Sigmoid colon (tissue), 7 donors: ENCODE results near the gene ASH1L. TPM values are rescaled to one million over a fixed set of nuclear protein-coding genes. Genes with fewer than 3 reads are reported as not detected.

Experiments used
- DNase-seq: peaks from one replicate; pipeline ENCODE4 v3.0.0-alpha.2; 2019
- H3K27ac ChIP-seq, 4 donors: fragments of 200-600 bp; sonication (generic); one replicate each; pipeline ENCODE4 v1.5.1; 2016 to 2019; ENCODE audit warnings: mild to moderate bottlenecking in 1 of 4
- H3K27me3 ChIP-seq, 3 donors: fragments of 200-600 bp; sonication (generic); one replicate each; pipeline ENCODE4 v1.5.1; 2019; ENCODE audit warnings: mild to moderate bottlenecking in 1 of 3
- H3K36me3 ChIP-seq, 4 donors: fragments of 200-600 bp; sonication (generic); one replicate each; pipeline ENCODE4 v1.5.1; 2016 to 2019
- H3K4me1 ChIP-seq, 4 donors: fragments of 200-600 bp; sonication (generic); one replicate each; pipeline ENCODE4 v1.5.1; 2017 to 2019
- H3K4me3 ChIP-seq, 4 donors: fragments of 200-600 bp; sonication (generic); one replicate each; pipeline ENCODE4 v1.5.1; 2017 to 2019; ENCODE audit warnings: mild to moderate bottlenecking in 2 of 4, moderate library complexity in 1 of 4
- H3K9me3 ChIP-seq, 4 donors: fragments of 200-600 bp in 3 of 4; sonication (generic) in 3 of 4; one replicate each; pipeline versions ENCODE4 v1.5.1 to v1.6.1; 2013 to 2019
- EP300 ChIP-seq, 4 donors: sonication (generic); formaldehyde crosslinking; IDR thresholded peaks; one replicate each; pipeline ENCODE4 v1.6.1; 2017; ENCODE audit warnings: antibody characterized with exemption in 4 of 4
- POLR2A ChIP-seq, 2 donors: fragments of 450-650 bp; IDR thresholded peaks; one replicate each; pipeline ENCODE4 v1.6.1; 2016; ENCODE audit warnings: antibody characterized with exemption in 2 of 2, mild to moderate bottlenecking in 2 of 2, moderate library complexity in 2 of 2
- POLR2AphosphoS5 ChIP-seq, 4 donors: sonication (generic); formaldehyde crosslinking; IDR thresholded peaks; one replicate each; pipeline ENCODE4 v1.6.1; 2017; ENCODE audit warnings: antibody characterized with exemption in 4 of 4
- WGBS, 2 donors: extraction: QIAGEN DNeasy Blood & Tissue Kit; methylation state at CpG; one replicate each; pipeline ENCODE4 v1.1.7; 2013; 5-methylcytosine and 5-hydroxymethylcytosine counted together
- intact Hi-C: fragments of 100-400 bp; cut with DNase I; formaldehyde crosslinking; loops from one replicate; pipeline ENCODE4 v1.15.1; 2023
- polyA plus RNA-seq, 3 donors: library from polyadenylated mRNA; stranded (reverse); fragments of 200-250 nt; gene quantifications; one replicate each; pipeline ENCODE4 v1.2.3, GENCODE V29; 2013
- total RNA-seq, 4 donors: library from RNA; depleted of rRNA; stranded (reverse); fragments of >200 nt; gene quantifications; one replicate each; pipeline ENCODE4 v1.1.0, GENCODE V29; 2016
- TF ChIP-seq, protein P1 (sequence below), 4 experiments: fragments of 450-650 bp in 3 of 4; fragments of 200-600 bp in 1 of 4; IDR thresholded peaks; one replicate each; pipeline ENCODE4 v1.5.1; 2016 to 2019; ENCODE audit warnings: antibody characterized with exemption in 4 of 4, mild to moderate bottlenecking in 3 of 4, moderate library complexity in 2 of 4
- donor health status: healthy with polysubstance abuse.
- donor health status: Bipolar disorder and iron deficiency.
- donor health status: healthy.

The ASH1L gene
- total and polyA plus RNA-seq, 7 donors: 4.2 to 70.6 (median 62.4) TPM

DNA sequence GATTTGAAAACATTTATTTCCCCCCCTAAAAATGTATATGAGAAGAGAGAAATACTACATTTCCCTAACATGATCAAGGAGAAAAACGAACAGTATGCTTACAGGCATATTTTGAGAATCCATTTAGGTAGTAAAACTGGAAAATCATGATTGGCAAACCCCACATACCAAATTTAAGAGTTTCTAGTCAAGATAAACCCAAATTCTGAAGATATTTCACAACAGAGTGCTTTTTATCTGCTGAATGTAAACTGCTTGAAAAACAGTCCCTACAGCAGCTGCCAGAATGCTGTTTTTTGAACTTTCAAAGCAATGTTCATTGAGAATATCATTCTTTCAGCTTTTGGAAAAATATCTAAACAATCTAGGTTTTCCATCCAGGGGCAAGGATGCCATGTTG lies 31.0 kb downstream of the ASH1L start:
- H3K4me1 ChIP-seq: peaks cover 0 to 35% (median 16%) of the 10 kb centered on the region in 4 donors
- intact Hi-C loops: no loop called here

DNA sequence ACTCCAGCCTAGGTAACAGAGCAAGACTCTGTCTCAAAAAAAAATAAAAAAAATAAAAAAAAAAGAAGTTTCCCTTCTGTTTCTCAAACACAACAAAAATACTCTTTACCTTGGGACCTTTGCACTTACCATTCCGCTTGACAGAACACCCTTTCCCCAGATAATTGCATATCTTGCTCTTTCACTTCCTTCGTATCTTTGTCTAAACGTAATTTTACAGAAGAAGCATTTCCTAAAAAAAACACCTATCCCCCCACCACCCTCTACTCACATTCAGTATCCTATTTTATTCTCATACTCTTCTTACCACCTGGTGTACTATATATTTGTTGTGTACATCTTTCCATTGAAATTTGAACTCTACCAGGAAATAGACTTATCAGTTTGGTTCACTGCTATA lies 32.7 kb downstream of the ASH1L start:
- no peak for DNase-seq
- H3K4me1 ChIP-seq: peaks cover 0 to 31% (median 14%) of the 10 kb centered on the region in 4 donors
- intact Hi-C loops: no loop called here
- H3K36me3 ChIP-seq: no peaks in the 10 kb centered on the region
- H3K27ac ChIP-seq: no peak overlapping the region
- TF ChIP-seq EP300 (IDR thresholded peaks at IDR 0.05): no peak
- no peak for TF ChIP-seq POLR2AphosphoS5 (IDR thresholded peaks at IDR 0.05)
- no peaks in the 10 kb centered on the region for H3K27me3 ChIP-seq
- H3K9me3 ChIP-seq: no peaks in the 10 kb centered on the region
- 64 to 88% methylated on average over 3 of the region's 3 CpGs for WGBS, 2 donors
- no peak overlapping the region for H3K4me3 ChIP-seq

More for the DNA sequence above, 31.0 kb downstream of the ASH1L start:
- Histone ChIP-seq H3K27ac (no peak overlapping the region), H3K36me3 (no peaks in the 10 kb centered on the region), H3K4me3 (no peak overlapping the region), H3K27me3 (no peaks in the 10 kb centered on the region), H3K9me3 (no peaks in the 10 kb centered on the region)
- DNase-seq: no peak
- WGBS, 2 donors: 55 to 69% methylated on average over 1 of the region's 1 CpG
- TF ChIP-seq, protein P1, sequence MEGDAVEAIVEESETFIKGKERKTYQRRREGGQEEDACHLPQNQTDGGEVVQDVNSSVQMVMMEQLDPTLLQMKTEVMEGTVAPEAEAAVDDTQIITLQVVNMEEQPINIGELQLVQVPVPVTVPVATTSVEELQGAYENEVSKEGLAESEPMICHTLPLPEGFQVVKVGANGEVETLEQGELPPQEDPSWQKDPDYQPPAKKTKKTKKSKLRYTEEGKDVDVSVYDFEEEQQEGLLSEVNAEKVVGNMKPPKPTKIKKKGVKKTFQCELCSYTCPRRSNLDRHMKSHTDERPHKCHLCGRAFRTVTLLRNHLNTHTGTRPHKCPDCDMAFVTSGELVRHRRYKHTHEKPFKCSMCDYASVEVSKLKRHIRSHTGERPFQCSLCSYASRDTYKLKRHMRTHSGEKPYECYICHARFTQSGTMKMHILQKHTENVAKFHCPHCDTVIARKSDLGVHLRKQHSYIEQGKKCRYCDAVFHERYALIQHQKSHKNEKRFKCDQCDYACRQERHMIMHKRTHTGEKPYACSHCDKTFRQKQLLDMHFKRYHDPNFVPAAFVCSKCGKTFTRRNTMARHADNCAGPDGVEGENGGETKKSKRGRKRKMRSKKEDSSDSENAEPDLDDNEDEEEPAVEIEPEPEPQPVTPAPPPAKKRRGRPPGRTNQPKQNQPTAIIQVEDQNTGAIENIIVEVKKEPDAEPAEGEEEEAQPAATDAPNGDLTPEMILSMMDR (IDR thresholded peaks at IDR 0.05): no peak
- no peak for TF ChIP-seq POLR2AphosphoS5 (IDR thresholded peaks at IDR 0.05)

DNA sequence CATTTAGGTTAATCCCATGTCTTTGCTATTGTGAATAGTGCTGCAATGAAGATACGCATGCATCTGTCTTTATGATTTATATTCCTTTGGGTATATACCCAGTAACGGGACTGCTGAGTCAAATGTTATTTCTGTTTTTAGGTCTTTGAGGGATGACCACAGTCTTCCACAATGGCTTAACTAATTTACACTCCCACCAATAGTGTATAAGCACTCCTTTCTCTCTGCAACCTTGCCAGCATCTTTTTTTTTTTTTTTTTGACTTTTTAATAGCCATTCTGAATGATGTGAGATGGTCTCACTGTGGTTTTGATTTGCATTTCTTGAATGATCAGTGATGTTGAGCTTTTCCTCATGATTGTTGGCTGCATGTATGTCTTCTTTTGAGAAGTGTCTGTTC lies 33.5 kb downstream of the ASH1L start:
- H3K4me1 ChIP-seq: peaks cover 0 to 31% (median 14%) of the 10 kb centered on the region in 4 donors
- H3K4me3 ChIP-seq: no peak overlapping the region
- TF ChIP-seq POLR2AphosphoS5 (IDR thresholded peaks at IDR 0.05) (no peak), EP300 (IDR thresholded peaks at IDR 0.05) (no peak)
- WGBS, 2 donors: 69 to 87% methylated on average over 2 of the region's 2 CpGs
- no peaks in the 10 kb centered on the region for H3K36me3 ChIP-seq
- H3K27ac ChIP-seq: no peak overlapping the region
- H3K27me3 ChIP-seq: no peaks in the 10 kb centered on the region
- DNase-seq: no peak
- no peaks in the 10 kb centered on the region for H3K9me3 ChIP-seq
- intact Hi-C loops: no loop called here

DNA sequence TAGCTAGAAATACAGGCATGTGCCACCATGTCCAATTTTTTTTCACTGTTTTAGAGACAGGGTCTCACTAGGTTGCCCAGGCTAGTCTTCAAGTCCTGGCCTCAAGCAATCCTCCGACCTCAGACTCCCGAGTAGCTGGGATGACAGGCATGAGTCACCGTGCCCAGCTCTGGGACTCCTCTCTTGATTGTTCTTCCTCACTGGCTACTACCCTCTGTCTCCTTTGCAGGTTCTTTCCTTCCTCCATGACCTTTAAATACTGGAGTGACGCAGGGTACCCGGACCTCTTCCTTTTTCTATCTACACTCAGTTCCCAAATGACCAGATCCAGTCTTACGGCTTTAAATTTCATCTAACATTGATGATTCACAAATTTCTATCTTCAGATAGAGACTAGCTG lies 34.9 kb downstream of the ASH1L start:
- Histone ChIP-seq H3K4me1 (peaks cover 0 to 31% (median 18%) of the 10 kb centered on the region in 4 donors), H3K4me3 (no peak overlapping the region), H3K27ac (no peak overlapping the region), H3K9me3 (no peaks in the 10 kb centered on the region), H3K27me3 (no peaks in the 10 kb centered on the region), H3K36me3 (no peaks in the 10 kb centered on the region)
- WGBS, 2 donors: 89% methylated on average over 6 of the region's 6 CpGs
- TF ChIP-seq POLR2A (IDR thresholded peaks at IDR 0.05) (no peak), POLR2AphosphoS5 (IDR thresholded peaks at IDR 0.05) (no peak), EP300 (IDR thresholded peaks at IDR 0.05) (no peak)
- TF ChIP-seq, protein P1 (IDR thresholded peaks at IDR 0.05): no peak
- intact Hi-C loops: no loop called here
- no peak for DNase-seq

DNA sequence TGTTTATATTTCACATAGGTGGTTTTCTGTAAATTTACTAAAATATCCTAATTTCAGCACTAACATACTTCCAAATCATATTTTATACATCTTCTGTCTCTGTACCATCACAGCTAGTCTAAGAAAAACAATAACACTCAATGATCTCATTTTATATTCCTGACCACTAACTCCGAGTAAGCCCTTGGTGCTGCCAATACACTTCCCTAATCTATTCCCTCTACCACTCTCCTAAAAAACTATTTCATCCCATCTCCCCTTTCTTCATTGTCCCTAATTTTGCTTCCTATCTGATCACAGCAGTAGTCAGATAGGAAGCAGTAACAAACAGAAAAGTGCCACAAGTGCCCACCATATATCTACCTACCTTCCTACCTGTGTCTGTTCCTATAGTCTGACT lies 36.2 kb downstream of the ASH1L start:
- H3K9me3 ChIP-seq: no peaks in the 10 kb centered on the region
- H3K4me3 ChIP-seq: no peak overlapping the region
- peaks cover 0 to 29% (median 11%) of the 10 kb centered on the region in 4 donors for H3K4me1 ChIP-seq
- H3K27me3 ChIP-seq: no peaks in the 10 kb centered on the region
- 90 to 96% methylated on average over 1 of the region's 1 CpG for WGBS, 2 donors
- TF ChIP-seq POLR2A (IDR thresholded peaks at IDR 0.05) (no peak), POLR2AphosphoS5 (IDR thresholded peaks at IDR 0.05) (no peak), EP300 (IDR thresholded peaks at IDR 0.05) (no peak)
- TF ChIP-seq, protein P1 (IDR thresholded peaks at IDR 0.05): no peak
- no peak for DNase-seq
- intact Hi-C loops: no loop called here
- no peaks in the 10 kb centered on the region for H3K36me3 ChIP-seq
- no peak overlapping the region for H3K27ac ChIP-seq

DNA sequence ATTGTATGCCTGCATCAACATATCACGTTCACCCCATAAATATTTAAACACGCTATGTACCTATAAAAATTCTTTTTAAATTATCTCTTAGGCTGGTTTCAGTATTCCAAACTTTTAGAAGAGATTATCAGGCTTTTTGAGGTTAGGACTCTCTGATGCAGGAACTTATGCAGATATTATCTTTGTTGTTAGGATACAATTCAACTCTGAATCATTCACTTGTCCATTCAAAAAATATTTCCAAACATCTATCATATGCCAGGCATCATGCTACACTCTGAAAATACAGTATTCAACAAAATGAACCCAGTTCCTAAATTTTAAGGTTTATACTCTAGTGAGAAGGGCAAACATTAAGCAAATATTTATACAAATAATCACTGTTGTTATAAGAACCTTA lies 40.5 kb downstream of the ASH1L start:
- no peak overlapping the region for H3K4me3 ChIP-seq
- peaks cover 0 to 17% (median 6%) of the 10 kb centered on the region in 4 donors for H3K4me1 ChIP-seq
- DNase-seq: no peak
- H3K9me3 ChIP-seq: no peaks in the 10 kb centered on the region
- TF ChIP-seq, protein P1 (IDR thresholded peaks at IDR 0.05): no peak
- TF ChIP-seq EP300 (IDR thresholded peaks at IDR 0.05) (no peak), POLR2AphosphoS5 (IDR thresholded peaks at IDR 0.05) (no peak), POLR2A (IDR thresholded peaks at IDR 0.05) (no peak)
- intact Hi-C loops: no loop called here
- WGBS, 2 donors: 89 to 91% methylated on average over 2 of the region's 2 CpGs
- peaks cover 0 to 17% (median 1%) of the 10 kb centered on the region in 4 donors for H3K36me3 ChIP-seq
- no peak overlapping the region for H3K27ac ChIP-seq
- H3K27me3 ChIP-seq: no peaks in the 10 kb centered on the region
